ENCODE data around the gene DIP2A.

- TF ChIP-seq, protein P1, sequence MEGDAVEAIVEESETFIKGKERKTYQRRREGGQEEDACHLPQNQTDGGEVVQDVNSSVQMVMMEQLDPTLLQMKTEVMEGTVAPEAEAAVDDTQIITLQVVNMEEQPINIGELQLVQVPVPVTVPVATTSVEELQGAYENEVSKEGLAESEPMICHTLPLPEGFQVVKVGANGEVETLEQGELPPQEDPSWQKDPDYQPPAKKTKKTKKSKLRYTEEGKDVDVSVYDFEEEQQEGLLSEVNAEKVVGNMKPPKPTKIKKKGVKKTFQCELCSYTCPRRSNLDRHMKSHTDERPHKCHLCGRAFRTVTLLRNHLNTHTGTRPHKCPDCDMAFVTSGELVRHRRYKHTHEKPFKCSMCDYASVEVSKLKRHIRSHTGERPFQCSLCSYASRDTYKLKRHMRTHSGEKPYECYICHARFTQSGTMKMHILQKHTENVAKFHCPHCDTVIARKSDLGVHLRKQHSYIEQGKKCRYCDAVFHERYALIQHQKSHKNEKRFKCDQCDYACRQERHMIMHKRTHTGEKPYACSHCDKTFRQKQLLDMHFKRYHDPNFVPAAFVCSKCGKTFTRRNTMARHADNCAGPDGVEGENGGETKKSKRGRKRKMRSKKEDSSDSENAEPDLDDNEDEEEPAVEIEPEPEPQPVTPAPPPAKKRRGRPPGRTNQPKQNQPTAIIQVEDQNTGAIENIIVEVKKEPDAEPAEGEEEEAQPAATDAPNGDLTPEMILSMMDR (IDR thresholded peaks at IDR 0.05; ENCODE audit: low read length) = no peak
- no peak for TF ChIP-seq EZH2 (optimal IDR thresholded peaks at IDR 0.05; ENCODE audit: low read depth, low read length)
Measured at GRCh38 chr21:46459024-46459355, 299 bp downstream of the DIP2A start.

Data from MM.1S (cell line).